ENCODE results near the gene TMEM176B. TPM values are rescaled to one million over a fixed set of nuclear protein-coding genes. Genes with fewer than 3 reads are reported as not detected.
"Not testable (repeated sequence)": the region's sequence is repeated elsewhere in the genome, so short reads cannot be mapped to it uniquely, and the experiment has no call there.

TMEM176B gene
- polyA plus RNA-seq, 4 donors = 27.4 to 105 (median 70.6) TPM

DNA sequence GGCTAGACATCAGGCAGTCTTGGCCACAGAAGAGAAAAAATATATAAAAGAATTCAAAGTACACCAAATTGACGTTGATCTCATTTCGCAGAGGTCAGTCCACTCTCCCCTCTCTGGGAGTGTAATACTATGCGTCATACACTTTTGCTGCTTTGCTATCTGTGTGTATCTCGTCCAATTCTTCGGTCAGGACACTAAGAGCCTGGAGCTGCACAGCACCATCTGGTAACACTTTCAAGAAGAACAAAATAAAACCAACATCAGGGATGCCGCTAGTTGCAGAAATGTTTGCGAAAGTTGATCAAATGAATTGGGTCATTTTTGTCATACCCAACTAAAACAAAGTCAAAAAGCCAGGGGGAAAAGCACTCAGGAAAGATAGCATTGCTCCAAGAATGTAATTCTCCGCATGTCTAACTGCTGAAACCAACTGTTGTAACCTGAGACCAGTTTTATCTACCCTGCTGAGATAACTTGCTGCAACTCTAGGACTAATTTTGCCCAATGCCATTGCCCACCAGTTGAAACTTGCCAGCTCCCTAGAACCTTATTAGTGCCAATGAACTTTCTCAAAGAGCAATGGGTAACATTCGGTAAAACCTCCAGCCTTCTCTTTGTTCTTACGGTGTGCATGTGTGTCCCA lies 23.4 kb upstream of the TMEM176B start:
- no peak for DNase-seq (ENCODE audit: low read depth in 4 of 4, low spot score in 3 of 4)

DNA sequence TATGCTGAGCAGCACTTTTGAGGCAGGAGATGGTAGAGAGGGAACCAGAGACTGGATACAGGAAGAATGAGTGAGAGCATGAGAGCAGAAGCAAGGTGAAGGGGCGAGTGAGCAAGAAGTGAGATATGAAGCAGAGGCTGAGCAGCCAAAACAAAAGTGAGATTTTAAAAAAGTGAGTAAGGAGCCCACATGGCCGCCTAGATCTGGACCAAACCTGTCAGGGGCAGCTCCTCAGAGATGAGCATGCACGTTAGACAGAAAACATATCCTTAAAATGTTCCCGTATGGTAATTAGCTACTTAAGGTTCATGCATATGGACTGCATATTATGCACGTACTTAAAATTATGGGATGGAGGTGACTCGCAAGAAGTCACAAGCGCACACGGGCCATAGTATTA lies 22.9 kb upstream of the TMEM176B start:
- DNase-seq (ENCODE audit: low read depth in 4 of 4, low spot score in 3 of 4) = no peak

DNA sequence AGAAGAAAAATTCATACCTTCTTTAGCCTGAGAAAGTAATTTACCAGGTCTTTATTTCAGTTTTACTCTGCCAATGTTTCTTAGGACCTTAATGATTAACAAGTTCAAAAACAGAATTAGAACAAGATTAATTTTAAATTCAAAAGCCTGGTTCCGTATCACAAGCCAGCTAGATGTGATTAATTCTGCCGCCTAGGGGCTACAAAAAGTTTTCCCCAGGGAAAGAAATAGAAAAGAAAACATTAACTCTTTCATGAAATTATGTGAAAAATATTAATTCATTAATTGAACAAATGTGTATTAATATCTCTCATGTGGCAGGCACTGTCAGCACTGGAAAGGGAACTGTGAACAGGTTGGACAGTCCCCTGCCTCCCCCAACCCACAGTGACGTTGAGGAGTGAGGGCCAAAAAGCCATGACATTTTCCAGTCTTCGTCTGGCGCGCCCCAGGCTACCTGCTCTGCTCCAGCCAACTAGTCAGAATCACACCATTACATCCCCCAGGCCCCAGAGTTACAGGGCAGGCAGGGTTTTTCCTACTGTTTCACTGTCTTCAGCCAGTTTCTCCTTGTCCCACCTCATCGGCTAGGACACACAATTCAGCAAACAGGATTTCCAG lies 20.5 kb upstream of the TMEM176B start:
- no peak for DNase-seq (ENCODE audit: low read depth in 4 of 4, low spot score in 3 of 4)

DNA sequence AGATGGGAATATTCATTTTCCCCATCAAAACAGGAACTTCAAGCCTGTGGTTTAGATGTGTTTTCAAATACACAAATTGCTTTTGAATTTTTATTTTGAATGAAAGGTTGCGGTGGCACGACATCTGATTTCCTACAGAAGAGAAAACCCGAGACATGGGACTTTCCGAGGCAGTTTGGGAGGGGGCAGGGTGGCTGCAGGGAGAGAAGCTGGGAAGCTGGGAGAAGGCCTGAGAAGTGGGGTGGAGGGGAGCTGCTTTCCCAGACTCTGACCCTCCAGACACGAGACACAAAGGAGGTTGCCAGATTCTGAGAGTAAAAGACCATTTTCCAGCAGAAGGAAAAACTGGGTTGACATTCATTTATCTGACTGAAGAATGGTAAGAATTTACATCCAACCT lies 20.0 kb upstream of the TMEM176B start:
- no peak for DNase-seq (ENCODE audit: low read depth in 4 of 4, low spot score in 3 of 4)

DNA sequence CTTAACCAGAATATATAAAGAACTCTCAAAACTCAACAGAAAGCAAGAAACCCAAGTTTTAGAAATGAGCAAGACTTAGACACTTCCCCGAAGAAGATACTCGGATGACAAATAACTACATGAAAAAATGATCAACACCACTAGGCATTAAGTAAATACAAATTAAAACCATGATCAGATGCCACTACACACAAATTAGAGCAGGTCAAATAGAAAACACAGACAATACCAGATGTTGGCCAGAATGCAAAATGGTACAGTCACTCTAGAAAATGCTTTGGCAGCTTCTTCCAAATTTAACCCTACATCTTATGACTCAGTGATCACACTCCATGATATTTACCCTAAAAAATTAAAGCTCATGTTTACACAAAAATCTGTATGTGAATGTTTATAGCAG lies 18.8 kb upstream of the TMEM176B start:
- DNase-seq (ENCODE audit: low read depth in 4 of 4, low spot score in 3 of 4) = no peak

DNA sequence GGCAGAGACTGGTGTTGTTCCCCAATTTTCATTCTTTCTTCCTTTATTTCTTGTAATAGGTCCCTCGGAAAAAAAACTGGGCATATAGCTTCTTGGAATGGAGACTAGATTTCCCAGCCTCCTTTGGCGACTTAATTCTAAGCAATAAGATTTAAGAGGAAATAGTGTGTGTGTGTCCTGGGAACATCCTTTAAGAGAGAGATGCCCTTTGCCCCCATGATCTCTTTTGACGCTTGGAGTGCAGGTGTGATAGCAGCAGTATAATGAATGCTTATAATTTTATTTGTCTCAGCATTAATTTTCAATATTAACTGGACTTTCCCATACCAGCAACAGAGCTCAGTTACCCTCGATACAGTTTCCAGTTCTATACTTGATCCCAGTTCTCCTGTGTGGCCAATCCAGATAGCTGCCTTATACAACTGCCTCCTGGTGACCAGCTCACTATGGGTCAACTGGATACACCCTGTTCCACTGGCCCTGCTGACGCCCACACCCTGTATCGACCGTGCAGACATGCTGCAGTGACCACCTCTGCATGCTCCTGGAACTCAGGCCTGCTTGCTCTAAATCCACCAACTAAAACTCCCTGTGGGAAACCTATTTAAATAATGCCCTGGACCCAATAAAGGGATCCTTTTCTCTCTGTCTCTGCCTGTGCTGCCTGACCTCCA lies 14.3 kb upstream of the TMEM176B start:
- DNase-seq (ENCODE audit: low read depth in 4 of 4, low spot score in 3 of 4) = no peak

DNA sequence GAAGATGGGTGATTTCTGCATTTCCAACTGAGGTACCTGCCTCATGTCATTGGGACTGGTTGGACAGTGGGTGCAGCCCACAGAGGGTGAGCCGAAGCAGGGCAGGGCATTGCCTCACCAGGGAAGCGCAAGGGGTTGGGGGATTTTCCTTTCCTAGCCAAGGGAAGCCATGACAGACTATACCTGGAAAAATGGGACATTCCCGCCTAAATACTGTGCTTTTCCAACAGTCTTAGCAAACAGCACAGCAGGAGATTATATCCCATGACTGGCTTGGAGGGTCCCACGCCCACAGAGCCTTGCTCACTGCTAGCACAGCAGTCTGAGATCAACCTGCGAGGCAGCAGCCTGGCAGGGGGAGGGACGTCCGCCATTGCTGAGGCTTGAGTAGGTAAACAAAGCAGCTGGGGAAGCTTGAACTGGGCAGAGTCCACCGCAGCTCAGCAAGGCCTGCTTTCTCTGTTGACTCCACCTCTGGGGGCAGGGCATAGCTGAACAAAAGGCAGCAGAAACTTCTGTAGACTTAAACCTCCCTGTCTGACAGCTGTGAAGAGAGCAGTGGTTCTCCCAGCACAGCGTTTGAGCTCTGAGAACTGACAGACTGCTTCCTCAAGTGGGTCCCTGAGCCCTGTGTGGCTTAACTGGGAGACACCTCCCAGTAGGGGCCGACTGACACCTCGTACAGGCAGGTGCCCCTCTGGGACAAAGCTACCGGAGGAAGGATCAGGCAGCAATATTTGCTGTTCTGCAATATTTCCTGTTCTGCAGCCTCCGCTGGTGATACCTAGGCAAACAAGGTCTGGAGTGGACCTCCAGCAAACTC lies 7.7 kb upstream of the TMEM176B start:
- DNase-seq (ENCODE audit: low read depth in 4 of 4, low spot score in 3 of 4) = not testable (repeated sequence)

DNA sequence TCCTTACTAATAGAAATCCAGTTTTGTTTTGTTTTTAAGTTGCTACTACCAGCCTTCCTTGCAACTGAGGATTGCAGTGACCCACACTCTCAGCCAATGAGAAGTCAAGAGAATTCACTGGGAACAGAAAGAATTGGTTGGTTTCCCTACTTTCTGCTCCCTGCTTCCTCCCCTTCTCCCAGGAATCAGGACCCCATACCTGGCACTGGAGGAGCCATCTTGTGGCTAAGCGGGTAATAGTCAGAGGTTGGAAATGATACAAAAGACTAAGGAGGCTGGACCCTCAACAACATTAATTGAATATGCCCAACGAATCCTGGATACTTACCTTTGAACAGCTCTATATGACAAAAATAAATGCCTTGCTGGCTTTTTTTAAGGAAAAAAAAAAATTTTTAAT lies 6.7 kb upstream of the TMEM176B start:
- no peak for DNase-seq (ENCODE audit: low read depth in 4 of 4, low spot score in 3 of 4)

DNA sequence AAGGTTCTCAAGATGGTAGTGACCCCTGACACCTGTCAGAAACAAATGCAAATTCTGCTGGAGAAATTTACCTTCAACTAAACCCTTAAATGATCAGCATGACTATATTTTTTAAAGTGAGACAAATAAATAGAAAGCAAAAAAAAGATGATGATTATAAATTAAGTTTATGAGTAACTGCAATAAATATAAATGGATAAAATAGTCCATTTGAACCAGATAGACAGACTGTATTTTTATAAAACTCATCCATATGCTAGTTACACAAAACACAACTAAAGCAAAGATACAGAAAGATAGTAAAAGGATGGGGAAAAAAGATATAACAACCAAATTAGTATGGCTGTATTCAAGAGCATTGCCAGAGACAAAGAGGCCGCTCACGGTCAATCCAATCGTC lies 6.3 kb upstream of the TMEM176B start:
- DNase-seq (ENCODE audit: low read depth in 4 of 4, low spot score in 3 of 4) = no peak

DNA sequence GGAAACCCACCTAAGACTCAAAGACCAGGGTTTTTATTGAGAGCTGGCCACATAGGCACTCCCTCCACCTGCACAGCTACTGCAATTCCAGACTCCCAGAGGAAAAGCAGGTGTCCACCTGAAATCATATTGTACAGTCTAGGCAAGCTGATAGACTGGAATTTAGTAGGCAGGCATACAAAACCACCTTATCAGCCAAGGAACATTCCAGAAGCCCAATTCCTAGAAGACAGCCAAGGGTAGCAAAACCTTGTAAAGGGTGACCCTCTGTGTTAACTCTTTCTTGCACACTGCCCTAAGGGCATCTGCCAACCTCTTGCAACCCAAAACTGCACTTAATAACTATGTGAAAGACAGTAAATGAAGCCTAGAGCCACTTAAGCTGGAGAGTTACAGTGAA lies 5.7 kb upstream of the TMEM176B start:
- no peak for DNase-seq (ENCODE audit: low read depth in 4 of 4, low spot score in 3 of 4)

DNA sequence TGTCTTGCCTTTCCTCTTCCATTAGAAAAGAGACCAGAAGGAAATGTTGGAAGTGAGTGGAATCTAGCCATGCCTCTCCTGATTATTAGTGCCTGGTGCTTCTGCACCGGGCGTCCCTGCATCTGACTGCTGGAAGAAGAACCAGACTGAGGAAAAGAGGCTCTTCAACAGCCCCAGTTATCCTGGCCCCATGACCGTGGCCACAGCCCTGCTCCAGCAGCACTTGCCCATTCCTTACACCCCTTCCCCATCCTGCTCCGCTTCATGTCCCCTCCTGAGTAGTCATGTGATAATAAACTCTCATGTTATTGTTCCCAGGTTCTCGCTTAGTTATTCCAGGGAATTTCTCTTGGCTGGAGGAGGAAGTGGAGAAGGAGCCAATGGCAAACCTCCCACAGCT lies 4.6 kb upstream of the TMEM176B start:
- DNase-seq (ENCODE audit: low read depth in 4 of 4, low spot score in 3 of 4) = no peak

DNA sequence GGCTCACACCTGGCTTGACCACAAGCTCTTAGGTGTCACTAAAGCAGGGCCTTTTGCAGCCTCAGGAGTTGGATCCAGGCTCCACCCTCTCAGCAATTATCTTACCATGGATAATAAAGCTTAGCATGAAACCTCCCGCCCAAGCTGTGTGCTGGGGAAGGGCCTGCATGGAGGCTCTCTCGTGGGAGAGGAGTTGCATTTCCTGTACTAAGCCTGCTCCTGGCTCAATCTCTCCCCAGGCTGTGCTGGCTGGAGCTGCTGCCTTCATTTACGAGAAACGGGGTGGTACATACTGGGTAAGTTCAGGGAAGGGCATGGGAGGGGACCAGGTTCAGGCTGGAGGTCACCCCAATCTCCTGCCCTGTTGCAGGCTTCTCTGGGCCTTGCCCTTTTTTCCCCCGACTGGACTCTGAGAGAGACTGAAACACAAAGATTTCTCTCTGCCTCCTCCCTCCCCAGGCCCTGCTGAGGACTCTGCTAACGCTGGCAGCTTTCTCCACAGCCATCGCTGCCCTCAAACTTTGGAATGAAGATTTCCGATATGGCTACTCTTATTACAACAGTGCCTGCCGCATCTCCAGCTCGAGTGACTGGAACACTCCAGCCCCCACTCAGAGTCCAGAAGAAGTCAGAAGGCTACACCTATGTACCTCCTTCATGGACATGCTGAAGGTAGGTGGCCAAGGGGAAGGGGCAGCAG lies 3.1 kb upstream of the TMEM176B start:
- DNase-seq (ENCODE audit: low read depth in 4 of 4, low spot score in 3 of 4) = no peak

DNA sequence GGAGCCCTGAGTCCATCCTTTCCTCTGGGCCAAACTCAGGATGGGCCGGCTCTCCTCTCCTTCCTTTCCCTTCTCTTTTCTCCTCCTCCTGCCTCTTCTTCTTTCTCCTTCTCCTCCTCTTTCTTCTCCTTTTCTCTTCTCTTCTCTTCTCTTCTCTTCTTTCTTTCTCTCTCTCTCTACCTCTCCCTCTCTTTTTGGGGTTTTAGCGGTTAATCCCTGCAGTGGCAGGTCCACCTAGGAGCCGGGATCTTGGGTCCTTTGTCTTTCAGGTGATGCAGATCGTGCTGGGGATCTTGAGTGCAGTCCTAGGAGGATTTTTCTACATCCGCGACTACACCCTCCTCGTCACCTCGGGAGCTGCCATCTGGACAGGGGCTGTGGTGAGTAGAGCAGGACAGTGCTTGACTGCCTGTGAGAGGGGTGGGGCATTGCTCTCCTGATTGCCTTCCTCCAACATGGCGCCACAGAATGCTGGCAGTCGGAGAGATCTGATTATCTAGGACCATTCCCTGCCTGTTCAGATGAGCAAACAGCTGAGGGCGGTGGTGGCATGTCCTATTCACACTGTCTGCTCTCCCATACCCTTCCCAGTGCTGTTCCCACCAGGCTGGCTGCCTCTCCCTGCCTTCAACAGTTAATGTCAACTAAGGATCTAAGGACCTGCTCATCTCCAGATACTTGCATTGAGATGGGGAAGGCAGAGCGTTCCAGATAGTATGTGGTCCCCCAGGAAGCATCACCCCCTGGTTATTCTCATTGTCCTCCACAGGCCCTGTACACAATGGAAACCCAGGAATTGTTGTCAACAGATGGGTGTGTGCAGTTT lies 2.0 kb upstream of the TMEM176B start:
- no peak for DNase-seq (ENCODE audit: low read depth in 4 of 4, low spot score in 3 of 4)

DNA sequence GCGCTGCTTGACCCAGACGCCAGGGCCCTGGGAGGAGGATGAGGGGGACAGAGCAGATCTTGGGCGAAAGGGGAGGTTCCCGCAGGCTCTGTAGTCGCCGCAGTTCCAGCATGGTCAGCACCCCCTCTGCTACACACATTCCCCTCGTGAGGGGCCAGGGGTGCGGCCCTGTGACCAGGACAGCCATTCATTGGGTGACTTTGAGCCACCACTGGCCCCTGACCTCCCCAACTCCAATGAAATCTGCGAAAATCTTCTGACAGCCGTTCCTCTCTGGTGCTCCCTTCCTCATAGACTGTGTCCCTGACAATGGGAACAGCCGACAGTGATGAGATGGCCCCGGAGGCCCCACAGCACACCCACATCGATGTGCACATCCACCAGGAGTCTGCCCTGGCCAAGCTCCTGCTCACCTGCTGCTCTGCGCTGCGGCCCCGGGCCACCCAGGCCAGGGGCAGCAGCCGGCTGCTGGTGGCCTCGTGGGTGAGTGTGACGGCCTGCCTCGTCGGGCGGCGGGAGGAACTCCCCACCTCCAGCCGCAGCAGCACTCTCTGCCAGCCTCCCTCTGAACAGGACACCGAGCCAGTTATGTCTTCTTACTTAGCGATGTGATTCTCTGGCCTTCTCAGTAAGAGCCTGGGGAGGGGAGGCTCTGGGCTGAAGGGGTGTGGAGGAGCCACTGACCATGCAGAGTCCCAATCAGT lies 1.2 kb upstream of the TMEM176B start:
- DNase-seq (ENCODE audit: low read depth in 4 of 4, low spot score in 3 of 4) = no peak

DNA sequence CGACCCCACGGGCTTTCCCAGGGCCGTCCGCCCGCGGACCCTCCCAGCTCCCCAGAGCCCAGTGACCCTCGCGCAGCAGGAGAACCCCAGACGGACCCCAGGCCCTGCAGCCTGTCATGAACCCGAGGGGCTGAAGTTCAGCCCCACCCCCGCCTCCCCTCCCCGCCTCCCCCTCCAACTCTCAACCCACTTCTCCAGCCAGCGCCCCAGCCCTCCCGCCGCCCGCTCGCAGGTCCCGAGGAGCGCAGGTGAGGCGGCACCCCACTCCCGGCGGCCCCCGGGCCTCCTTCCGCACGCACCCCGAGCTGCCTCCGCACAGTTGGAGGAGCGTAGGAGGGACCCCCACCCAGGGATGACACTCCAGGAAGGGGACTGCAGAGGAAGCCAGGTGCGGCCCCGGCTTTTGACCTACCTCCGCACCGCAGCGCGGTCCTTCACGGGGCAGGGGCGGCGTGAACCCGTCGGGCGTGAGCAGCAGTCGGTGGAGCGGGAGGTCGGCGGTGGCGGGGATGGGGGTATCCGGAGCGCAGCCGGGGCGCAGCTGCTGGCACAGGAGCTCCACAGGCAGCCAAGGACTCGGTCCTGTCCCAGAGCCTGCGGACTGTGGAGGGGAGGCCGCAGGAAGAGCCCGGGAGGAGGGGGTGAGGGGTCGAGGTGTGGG lies 547 bp upstream of the TMEM176B start, which contains the start of gene TMEM176A:
TSS of gene TMEM176A (plus strand) at position 189 of the 661 bp plus-strand sequence. CDS start 782 bp downstream, outside the sequence.
- DNase-seq (ENCODE audit: low read depth in 4 of 4, low spot score in 3 of 4) = no peak

DNA sequence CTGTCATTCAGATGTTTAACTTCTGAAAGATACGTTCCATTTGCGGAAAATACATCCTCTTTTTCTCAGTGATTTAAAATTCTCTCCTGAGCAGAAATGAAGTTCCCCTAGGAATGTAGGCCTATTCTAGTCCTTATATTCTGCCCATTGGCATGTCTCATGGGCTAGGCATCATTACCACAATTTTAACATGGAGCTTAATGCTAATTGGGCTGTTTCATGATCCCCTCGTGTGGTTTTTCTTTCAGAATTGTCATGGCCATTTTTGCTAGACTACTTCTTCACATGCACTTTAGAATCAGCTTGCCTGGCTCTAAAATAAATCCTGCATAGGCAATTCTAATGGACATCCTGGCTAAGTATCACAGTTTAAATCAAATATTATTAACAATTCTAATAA lies 1.0 kb downstream of the TMEM176B start:
- no peak for DNase-seq (ENCODE audit: low read depth in 4 of 4, low spot score in 3 of 4)

DNA sequence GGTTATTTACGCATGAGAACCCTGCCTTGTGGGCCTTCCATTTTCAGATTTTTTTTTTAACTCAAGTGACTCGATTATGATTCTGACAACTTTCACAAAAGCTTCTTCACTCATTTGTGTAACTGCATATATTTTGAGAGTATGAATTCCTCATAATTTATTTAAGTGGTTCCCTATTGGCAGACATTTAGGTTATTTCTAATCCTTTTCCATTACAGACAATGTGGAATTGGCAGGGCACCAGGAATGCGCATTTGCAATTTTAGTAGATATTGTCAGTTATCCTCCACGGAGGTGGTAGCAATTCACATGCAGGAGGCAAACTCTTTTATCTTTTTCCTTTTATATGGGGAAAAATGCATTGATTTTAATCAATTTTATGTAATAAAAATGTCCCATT lies 2.5 kb downstream of the TMEM176B start:
- DNase-seq (ENCODE audit: low read depth in 4 of 4, low spot score in 3 of 4) = no peak

DNA sequence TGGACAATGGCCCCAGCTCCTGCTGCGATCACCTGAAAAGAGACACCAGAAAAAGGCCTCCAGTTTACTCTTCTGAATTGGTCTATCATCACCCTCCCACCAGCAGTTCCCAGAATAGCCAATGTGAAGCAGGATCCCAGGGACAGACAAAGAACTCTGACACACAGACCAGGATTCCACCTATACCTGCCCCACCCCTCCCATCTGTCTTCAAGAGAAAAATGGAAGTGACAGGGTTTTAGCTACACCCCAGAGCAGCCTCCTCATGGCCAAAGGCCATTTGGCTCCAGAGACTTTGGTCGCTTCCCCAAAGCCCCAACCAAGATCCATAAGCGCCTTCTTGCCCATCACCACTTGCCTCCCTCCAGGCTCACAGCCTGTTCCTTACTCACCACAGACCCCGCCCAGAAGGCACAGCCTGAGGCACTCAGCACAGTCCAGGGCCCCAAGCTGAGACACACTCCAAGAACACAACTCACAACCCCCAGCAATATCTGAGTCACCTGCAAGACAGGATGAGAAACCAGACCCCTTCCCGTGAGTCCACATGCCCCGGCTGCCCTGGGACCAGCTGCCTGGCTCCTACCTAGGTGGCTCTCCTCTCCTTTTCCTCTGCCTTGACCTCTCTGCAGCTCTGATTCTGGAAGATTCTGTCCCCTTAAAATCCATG lies 6.5 kb downstream of the TMEM176B start:
- DNase-seq (ENCODE audit: low read depth in 4 of 4, low spot score in 3 of 4) = no peak

Data from left renal pelvis (tissue), 4 donors.